Activated CD4-positive, alpha-beta memory T cell treated with anti-CD3 and anti-CD28 coated beads for 36 hours (primary cell): ENCODE measurements around the gene APH1A. TPM values are rescaled to one million over a fixed set of nuclear protein-coding genes. Genes with fewer than 3 reads are reported as not detected.

Source experiments
- CTCF ChIA-PET: fragments of 350-600 bp; sonication (Branson Sonifier 250); formaldehyde crosslinking; loops from one replicate; lab custom pipeline; 2021; ENCODE audit warnings: antibody characterized with exemption, inconsistent platforms; lab: Charles Lee
- POLR2A ChIA-PET: fragments of 350-600 bp; sonication (Branson Sonifier 250); formaldehyde crosslinking; loops from one replicate; lab custom pipeline; 2021; ENCODE audit warnings: antibody characterized with exemption; lab: Charles Lee
- DNase-seq: peaks from one replicate; pipeline ENCODE4 v3.0.0-alpha.2; 2020
- H3K27ac Mint-ChIP-seq: one replicate; pipeline ENCODE4 v1.8.0; 2021; ENCODE audit warnings: mixed read lengths
- H3K27me3 Mint-ChIP-seq: one replicate; pipeline ENCODE4 v1.8.0; 2021; ENCODE audit warnings: mixed read lengths
- H3K36me3 Mint-ChIP-seq: one replicate; pipeline ENCODE4 v1.8.0; 2021; ENCODE audit warnings: mixed read lengths
- H3K4me1 Mint-ChIP-seq: one replicate; pipeline ENCODE4 v1.8.0; 2021; ENCODE audit warnings: low read depth, mixed read lengths
- H3K4me3 Mint-ChIP-seq: one replicate; pipeline ENCODE4 v1.8.0; 2021; ENCODE audit warnings: mild to moderate bottlenecking, mixed read lengths
- H3K9me3 Mint-ChIP-seq: one replicate; pipeline ENCODE4 v1.8.0; 2021; ENCODE audit warnings: mixed read lengths
- intact Hi-C: fragments of 100-400 bp; cut with micrococcal nuclease; formaldehyde crosslinking; loops from one replicate; pipeline ENCODE4 v1.15.1; 2023
- total RNA-seq, 2 experiments: library from RNA; stranded (reverse); gene quantifications; one replicate each; pipeline ENCODE4 v1.2.3, GENCODE V29; 2021

The APH1A gene
- total RNA-seq, 2 experiments from 2014 or later, result 96.6 to 96.8 TPM

- peak overlapping the region; percentile 93 for H3K27ac Mint-ChIP-seq
- peak overlapping the region; percentile 97 for H3K4me3 Mint-ChIP-seq
- ChIA-PET POLR2A (no interaction called here), CTCF (no interaction called here)
- H3K36me3 Mint-ChIP-seq, result peaks cover 15% of the 10 kb centered on the region
- no peaks in the 10 kb centered on the region for H3K27me3 Mint-ChIP-seq
- H3K9me3 Mint-ChIP-seq, result no peaks in the 10 kb centered on the region
- peaks cover 22% of the 10 kb centered on the region for H3K4me1 Mint-ChIP-seq
- intact Hi-C loops, result loop anchor here (2.0 kb wide), 2 partner anchors 53 to 97 kb away; partner anchors contain the start of genes PRPF3 and RPRD2
- no peak for DNase-seq
Measured at GRCh38 chr1:150267896-150268295, 920 bp downstream of the APH1A start.

DNA sequence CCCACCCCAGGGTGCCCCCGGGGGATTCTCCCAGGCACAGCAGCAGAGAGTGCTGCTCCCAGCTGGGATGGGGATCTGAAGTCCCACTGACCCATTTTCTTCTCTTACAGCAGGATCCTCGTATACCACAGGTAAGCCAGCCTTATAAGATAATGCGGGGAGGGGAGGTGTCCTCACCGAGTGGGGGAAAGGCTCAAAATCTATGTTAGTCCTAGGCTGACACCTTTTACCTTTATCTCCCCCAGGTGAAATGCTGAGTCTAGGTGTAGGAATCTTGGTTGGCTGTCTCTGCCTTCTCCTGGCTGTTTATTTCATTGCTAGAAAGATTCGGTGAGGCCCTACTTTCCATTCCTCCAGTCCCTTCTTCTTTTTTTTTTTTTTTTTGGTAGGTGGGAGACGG, 5.3 kb downstream of the APH1A start:
- Mint-ChIP-seq H3K27ac (no peak overlapping the region), H3K36me3 (peaks cover 14% of the 10 kb centered on the region), H3K4me3 (no peak overlapping the region), H3K4me1 (peaks cover 13% of the 10 kb centered on the region), H3K9me3 (no peaks in the 10 kb centered on the region), H3K27me3 (peaks cover 2% of the 10 kb centered on the region)
- ChIA-PET POLR2A (no interaction called here), CTCF (no interaction called here)
- intact Hi-C loops, result no loop called here
- DNase-seq, result no peak

DNA sequence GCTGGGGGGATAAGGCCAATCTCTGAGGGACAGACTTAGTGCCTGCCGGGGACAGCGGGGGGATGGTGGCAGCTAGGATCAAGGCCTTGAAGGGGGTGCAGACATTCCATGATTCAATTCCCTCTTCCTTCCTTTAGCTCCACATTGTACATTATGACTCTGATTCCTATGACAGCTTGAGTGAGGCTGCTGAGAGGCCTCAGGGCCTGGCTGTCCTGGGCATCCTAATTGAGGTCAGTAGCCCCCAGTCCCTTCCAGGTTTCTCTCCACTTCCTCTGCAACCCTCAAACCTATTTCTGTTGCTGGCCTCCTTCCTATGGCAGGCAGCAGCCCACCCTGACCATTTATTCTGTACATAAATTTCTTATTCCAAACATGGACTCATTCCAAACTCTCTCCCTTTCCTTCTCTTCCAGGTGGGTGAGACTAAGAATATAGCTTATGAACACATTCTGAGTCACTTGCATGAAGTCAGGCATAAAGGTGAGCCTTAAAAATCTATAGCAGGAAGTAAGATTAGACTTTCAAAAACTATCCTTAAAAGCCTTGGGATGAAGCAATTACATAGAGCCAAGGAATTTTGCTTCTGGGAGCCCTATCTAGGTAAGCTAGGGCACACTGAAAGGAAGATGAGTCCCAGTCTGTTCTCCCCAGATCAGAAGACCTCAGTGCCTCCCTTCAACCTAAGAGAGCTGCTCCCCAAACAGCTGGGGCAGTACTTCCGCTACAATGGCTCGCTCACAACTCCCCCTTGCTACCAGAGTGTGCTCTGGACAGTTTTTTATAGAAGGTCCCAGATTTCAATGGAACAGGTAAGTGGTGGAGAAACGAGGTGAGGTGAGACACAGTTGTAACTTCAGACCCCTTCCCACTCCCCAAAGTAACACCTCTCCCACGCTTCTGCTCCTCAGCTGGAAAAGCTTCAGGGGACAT, 6.2 kb downstream of the APH1A start:
- Mint-ChIP-seq H3K4me1 (peaks cover 10% of the 10 kb centered on the region), H3K27ac (no peak overlapping the region), H3K36me3 (peaks cover 13% of the 10 kb centered on the region), H3K4me3 (no peak overlapping the region), H3K27me3 (peaks cover 9% of the 10 kb centered on the region), H3K9me3 (no peaks in the 10 kb centered on the region)
- DNase-seq, result no peak
- ChIA-PET POLR2A (interaction anchor here (0.6 kb wide), 1 partner anchor 35 kb away, joined by 3 read pairs; no protein-coding TSS in a partner anchor), CTCF (no interaction called here)
- intact Hi-C loops, result no loop called here

- intact Hi-C loops, result no loop called here
- H3K27ac Mint-ChIP-seq, result no peak overlapping the region
- H3K4me3 Mint-ChIP-seq, result no peak overlapping the region
- ChIA-PET CTCF (no interaction called here), POLR2A (interaction anchor here (1.5 kb wide), 1 partner anchor 17 kb away, joined by 3 read pairs; no protein-coding TSS in a partner anchor)
- H3K9me3 Mint-ChIP-seq, result no peaks in the 10 kb centered on the region
- peaks cover 20% of the 10 kb centered on the region for H3K27me3 Mint-ChIP-seq
- DNase-seq, result no peak
- H3K36me3 Mint-ChIP-seq, result peaks cover 6% of the 10 kb centered on the region
- peaks cover 7% of the 10 kb centered on the region for H3K4me1 Mint-ChIP-seq
Measured at GRCh38 chr1:150261367-150261766, 7.4 kb downstream of the APH1A start.

DNA sequence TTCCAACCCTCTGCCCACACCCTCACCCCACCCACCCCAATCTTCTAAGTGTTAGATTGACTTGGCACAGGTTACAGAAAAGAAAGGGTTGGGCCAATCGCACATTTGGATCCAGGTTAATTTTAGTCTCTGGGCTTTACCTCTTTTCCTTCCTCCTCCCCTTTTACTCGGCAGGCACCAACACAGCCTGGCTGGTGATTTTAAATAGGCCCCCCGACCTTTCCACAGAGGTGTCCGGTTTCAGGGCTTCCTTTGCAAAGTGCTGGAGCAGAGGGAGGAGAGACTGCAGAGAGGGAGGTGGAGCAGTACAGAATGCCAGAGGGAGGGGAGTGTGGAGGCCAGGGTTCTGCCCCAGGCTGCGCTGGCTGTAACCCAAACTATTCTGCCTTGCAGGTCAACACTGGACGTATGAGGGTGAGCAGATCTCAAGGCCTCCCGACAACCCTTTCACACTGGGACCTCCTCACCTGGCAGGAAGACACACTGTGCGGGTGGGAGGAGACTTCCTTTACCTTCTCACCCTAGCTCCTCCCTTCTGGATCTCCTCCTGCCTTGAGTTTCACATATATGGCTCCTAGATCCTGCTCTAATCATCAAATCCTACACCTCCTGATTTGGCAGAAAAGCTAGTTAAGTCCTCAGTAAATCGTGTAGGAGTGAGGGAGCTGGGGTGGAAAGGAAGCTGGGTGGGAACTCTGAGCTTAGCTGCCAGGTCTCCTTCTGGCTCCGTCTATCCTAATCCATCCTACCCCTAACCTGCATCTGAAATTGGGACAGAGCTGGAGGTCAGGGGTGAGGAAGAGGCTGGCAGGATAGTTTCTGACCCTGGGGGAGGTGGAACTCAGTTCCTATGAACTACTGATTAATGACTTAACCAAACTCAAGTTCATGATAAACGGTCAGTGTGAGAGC, 8.8 kb downstream of the APH1A start:
- Mint-ChIP-seq H3K4me3 (no peak overlapping the region), H3K36me3 (no peaks in the 10 kb centered on the region), H3K9me3 (no peaks in the 10 kb centered on the region), H3K27ac (no peak overlapping the region), H3K27me3 (peaks cover 27% of the 10 kb centered on the region), H3K4me1 (peaks cover 18% of the 10 kb centered on the region)
- intact Hi-C loops, result loop anchor here (5.0 to 10.0 kb wide), 6 partner anchors 62 to 302 kb away; partner anchors contain the start of genes FALEC, PRPF3 and TARS2
- no peak for DNase-seq
- ChIA-PET CTCF (no interaction called here), POLR2A (interaction anchor here (1.1 to 1.5 kb wide), 2 partner anchors 18 to 256 kb away, joined by 3 read pairs; partner anchors contain the start of gene FALEC)

GRCh38 chr1:150259217-150259616, 9.6 kb downstream of the APH1A start:
- CTCF ChIA-PET, result no interaction called here
- H3K36me3 Mint-ChIP-seq, result no peaks in the 10 kb centered on the region
- peaks cover 27% of the 10 kb centered on the region for H3K27me3 Mint-ChIP-seq
- POLR2A ChIA-PET, result interaction anchor here (1.1 kb wide), 1 partner anchor 257 kb away, joined by 3 read pairs; the partner anchor contains the start of gene FALEC
- no peaks in the 10 kb centered on the region for H3K9me3 Mint-ChIP-seq
- no peak overlapping the region for H3K27ac Mint-ChIP-seq
- no peak for DNase-seq
- peaks cover 18% of the 10 kb centered on the region for H3K4me1 Mint-ChIP-seq
- H3K4me3 Mint-ChIP-seq, result no peak overlapping the region
- intact Hi-C loops, result loop anchor here (5.0 to 10.0 kb wide), 6 partner anchors 63 to 303 kb away; partner anchors contain the start of genes FALEC, PRPF3 and TARS2

GRCh38 chr1:150257624-150258585, 10.9 kb downstream of the APH1A start, which contains the start of gene CA14:
Gene CA14 (plus strand): TSS chr1:150257774. CDS start chr1:150258129, 355 bp downstream.
- no peak for DNase-seq
- ChIA-PET CTCF (interaction anchor here (0.6 to 5.2 kb wide), 4 partner anchors 9 to 738 kb away, joined by 3 to 66 read pairs (median 4); partner anchors contain the start of gene CIART), POLR2A (no interaction called here)
- H3K27me3 Mint-ChIP-seq, result peaks cover 28% of the 10 kb centered on the region
- intact Hi-C loops, result loop anchor here (5.0 to 10.0 kb wide), 6 partner anchors 64 to 304 kb away; partner anchors contain the start of genes FALEC, PRPF3 and TARS2
- no peaks in the 10 kb centered on the region for H3K36me3 Mint-ChIP-seq
- H3K4me3 Mint-ChIP-seq, result no peak within 1 kb of the TSS
- H3K4me1 Mint-ChIP-seq, result peaks cover 18% of the 10 kb centered on the region
- no peak within 1 kb of the TSS for H3K27ac Mint-ChIP-seq
- H3K9me3 Mint-ChIP-seq, result no peaks in the 10 kb centered on the region

DNA sequence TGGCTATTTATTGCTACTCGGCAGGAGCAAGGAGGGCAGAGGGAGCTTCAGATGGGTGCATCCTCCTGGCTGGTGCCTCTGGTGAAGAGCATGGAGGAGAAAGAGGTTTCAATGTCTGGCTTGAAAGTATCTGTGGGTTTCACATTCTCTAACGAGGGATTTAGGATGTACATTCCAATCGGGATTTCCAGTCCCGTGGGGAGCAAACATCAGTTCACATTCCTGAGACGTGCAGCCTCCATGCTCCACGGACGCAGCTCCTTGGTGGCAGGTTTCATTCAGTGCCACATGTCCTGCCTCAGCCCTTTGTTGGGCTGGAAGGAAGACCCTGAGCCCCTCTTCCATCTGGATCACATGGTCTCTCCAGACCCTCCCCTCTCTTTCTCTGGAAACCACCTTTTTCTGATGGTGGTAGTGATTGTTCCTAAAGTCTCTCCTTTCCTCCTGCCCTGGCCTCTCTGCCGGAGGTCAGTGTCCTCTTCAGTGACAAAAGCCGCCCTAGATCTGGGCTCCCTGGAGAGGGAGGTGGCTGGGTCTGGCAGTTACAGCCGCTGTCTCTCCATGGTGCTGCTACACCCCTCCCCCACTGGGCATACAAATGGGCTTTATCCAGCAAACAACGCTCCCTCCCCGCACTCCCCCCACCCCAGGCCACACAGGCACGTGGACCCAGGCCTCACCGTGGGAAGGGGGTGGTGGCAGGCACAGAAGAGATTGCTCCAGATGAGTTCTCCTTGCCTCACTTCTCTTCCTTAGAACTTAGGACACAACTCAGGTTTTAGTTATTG, 12.1 kb downstream of the APH1A start:
- Mint-ChIP-seq H3K27ac (no peak overlapping the region), H3K4me1 (peaks cover 18% of the 10 kb centered on the region), H3K4me3 (no peak overlapping the region), H3K9me3 (no peaks in the 10 kb centered on the region), H3K36me3 (no peaks in the 10 kb centered on the region), H3K27me3 (peaks cover 28% of the 10 kb centered on the region)
- intact Hi-C loops, result loop anchor here (1.0 to 10.0 kb wide), 7 partner anchors 13 to 306 kb away; partner anchors contain the start of genes APH1A, FALEC, PRPF3 and TARS2
- DNase-seq, result no peak
- ChIA-PET POLR2A (interaction anchor here (0.9 kb wide), 2 partner anchors 12 to 305 kb away, joined by 3 to 5 read pairs; partner anchors contain the start of gene APH1A), CTCF (interaction anchor here (0.6 to 5.2 kb wide), 33 partner anchors 9 to 739 kb away, joined by 3 to 66 read pairs (median 4); partner anchors contain the start of genes APH1A, C1orf54, CIART and FALEC)

DNA sequence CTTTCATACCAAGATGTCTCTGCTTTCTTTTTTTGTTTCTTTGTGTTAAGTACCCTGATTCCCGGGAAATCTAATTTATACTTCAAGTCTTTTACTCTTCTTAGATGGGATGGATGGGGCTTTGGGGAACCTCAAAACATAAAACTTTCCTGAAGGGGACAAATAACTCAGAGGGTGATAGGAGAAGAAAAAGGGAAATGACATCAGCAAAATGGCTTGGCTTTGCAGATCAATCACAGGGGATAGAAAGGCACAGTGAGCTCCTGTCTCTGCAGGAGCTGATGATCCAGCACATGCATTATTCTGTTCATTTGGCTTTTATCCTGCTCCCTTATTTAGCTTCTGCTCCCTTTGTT, 12.6 kb downstream of the APH1A start:
- no peak for DNase-seq
- intact Hi-C loops, result loop anchor here (1.0 to 10.0 kb wide), 7 partner anchors 13 to 306 kb away; partner anchors contain the start of genes APH1A, FALEC, PRPF3 and TARS2
- ChIA-PET POLR2A (interaction anchor here (0.9 kb wide), 2 partner anchors 13 to 305 kb away, joined by 3 to 5 read pairs; partner anchors contain the start of gene APH1A), CTCF (interaction anchor here (0.6 to 5.2 kb wide), 38 partner anchors 10 to 722 kb away, joined by 3 to 66 read pairs (median 4); partner anchors contain the start of genes APH1A, C1orf54, CIART and FALEC)
- Mint-ChIP-seq H3K27me3 (peaks cover 28% of the 10 kb centered on the region), H3K9me3 (no peaks in the 10 kb centered on the region), H3K27ac (no peak overlapping the region), H3K4me3 (peak overlapping the region; percentile 35), H3K4me1 (peaks cover 18% of the 10 kb centered on the region), H3K36me3 (no peaks in the 10 kb centered on the region)

DNA sequence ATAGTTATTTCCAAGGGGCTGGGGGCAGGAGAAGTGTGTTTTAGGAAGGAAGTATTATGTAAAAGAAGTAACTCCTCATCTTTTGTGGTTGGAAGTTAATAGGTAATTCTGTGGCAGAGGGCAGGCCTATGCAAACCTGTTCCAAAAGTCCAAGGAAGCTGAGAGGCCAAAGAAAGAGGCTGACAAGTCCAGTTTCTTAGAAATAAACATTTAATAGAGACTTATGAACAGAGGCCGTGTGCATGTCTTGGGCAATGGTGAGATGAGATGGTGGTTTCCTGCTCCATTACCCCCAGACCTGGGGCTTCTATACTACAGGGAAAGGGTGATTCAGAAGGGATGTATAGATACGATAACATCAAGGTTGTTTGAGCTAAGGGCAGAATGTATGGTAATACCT, 18.9 kb downstream of the APH1A start:
- Mint-ChIP-seq H3K27ac (no peak overlapping the region), H3K27me3 (peaks cover 4% of the 10 kb centered on the region), H3K36me3 (no peaks in the 10 kb centered on the region), H3K4me3 (no peak overlapping the region), H3K4me1 (no peaks in the 10 kb centered on the region), H3K9me3 (no peaks in the 10 kb centered on the region)
- ChIA-PET CTCF (no interaction called here), POLR2A (no interaction called here)
- no peak for DNase-seq
- intact Hi-C loops, result loop anchor here (10.0 kb wide), 1 partner anchor 265 kb away; the partner anchor contains the start of gene FALEC
